ENCODE measurements around the gene MED31. TPM values are rescaled to one million over a fixed set of nuclear protein-coding genes. Genes with fewer than 3 reads are reported as not detected.

MED31 gene
- total RNA-seq, 2 donors from 2014 or later = 8.3 to 10.7 TPM

GRCh38 chr17:6623941-6624340 lies 27.5 kb downstream of the MED31 start:
- intact Hi-C loops (cut with DNase I) = no loop called here
- DNase-seq (ENCODE audit: low spot score) = no peak
- no peak overlapping the region for H3K27ac ChIP-seq
- no peak overlapping the region for H3K4me3 ChIP-seq
- no peaks in the 10 kb centered on the region for H3K9me3 ChIP-seq
- 94% methylated on average over 3 of the region's 3 CpGs for WGBS
- H3K36me3 ChIP-seq = no peaks in the 10 kb centered on the region
- no peak for TF ChIP-seq POLR2AphosphoS5 (IDR thresholded peaks at IDR 0.05)
- no peak for TF ChIP-seq CTCF (IDR thresholded peaks at IDR 0.05)
- TF ChIP-seq POLR2A (IDR thresholded peaks at IDR 0.05) = no peak
- H3K27me3 ChIP-seq (replicated peaks; ENCODE audit: insufficient read depth) = no peaks in the 10 kb centered on the region
- no peaks in the 10 kb centered on the region for H3K4me1 ChIP-seq (replicated peaks)

GRCh38 chr17:6611231-6611630 lies 40.2 kb downstream of the MED31 start:
- no peak for DNase-seq (ENCODE audit: low spot score)
- H3K4me3 ChIP-seq = no peak overlapping the region
- no peaks in the 10 kb centered on the region for H3K36me3 ChIP-seq
- H3K9me3 ChIP-seq = no peaks in the 10 kb centered on the region
- H3K27ac ChIP-seq = no peak overlapping the region
- no peaks in the 10 kb centered on the region for H3K27me3 ChIP-seq (replicated peaks; ENCODE audit: insufficient read depth)
- intact Hi-C loops (cut with DNase I) = no loop called here
- 97% methylated on average over 4 of the region's 4 CpGs for WGBS
- TF ChIP-seq POLR2AphosphoS5 (IDR thresholded peaks at IDR 0.05) (no peak), CTCF (IDR thresholded peaks at IDR 0.05) (no peak), POLR2A (IDR thresholded peaks at IDR 0.05) (no peak)
- H3K4me1 ChIP-seq (replicated peaks) = no peaks in the 10 kb centered on the region

GRCh38 chr17:6610011-6610410 lies 41.4 kb downstream of the MED31 start:
- H3K9me3 ChIP-seq = no peaks in the 10 kb centered on the region
- WGBS = 97% methylated on average over 5 of the region's 5 CpGs
- H3K4me3 ChIP-seq = no peak overlapping the region
- no peaks in the 10 kb centered on the region for H3K4me1 ChIP-seq (replicated peaks)
- no peak for DNase-seq (ENCODE audit: low spot score)
- H3K27ac ChIP-seq = no peak overlapping the region
- no peaks in the 10 kb centered on the region for H3K36me3 ChIP-seq
- intact Hi-C loops (cut with DNase I) = no loop called here
- no peak for TF ChIP-seq CTCF (IDR thresholded peaks at IDR 0.05)
- TF ChIP-seq POLR2A (IDR thresholded peaks at IDR 0.05) = no peak
- no peak for TF ChIP-seq POLR2AphosphoS5 (IDR thresholded peaks at IDR 0.05)
- H3K27me3 ChIP-seq (replicated peaks; ENCODE audit: insufficient read depth) = no peaks in the 10 kb centered on the region

GRCh38 chr17:6608321-6608720 lies 43.1 kb downstream of the MED31 start:
- H3K9me3 ChIP-seq = no peaks in the 10 kb centered on the region
- intact Hi-C loops (cut with DNase I) = no loop called here
- no peak overlapping the region for H3K4me3 ChIP-seq
- no peaks in the 10 kb centered on the region for H3K27me3 ChIP-seq (replicated peaks; ENCODE audit: insufficient read depth)
- H3K4me1 ChIP-seq (replicated peaks) = no peaks in the 10 kb centered on the region
- DNase-seq (ENCODE audit: low spot score) = no peak
- WGBS = 82% methylated on average over 3 of the region's 3 CpGs
- no peaks in the 10 kb centered on the region for H3K36me3 ChIP-seq
- TF ChIP-seq POLR2AphosphoS5 (IDR thresholded peaks at IDR 0.05) (no peak), POLR2A (IDR thresholded peaks at IDR 0.05) (no peak), CTCF (IDR thresholded peaks at IDR 0.05) (no peak)
- no peak overlapping the region for H3K27ac ChIP-seq

- H3K4me1 ChIP-seq (replicated peaks) = no peaks in the 10 kb centered on the region
- WGBS = 81% methylated on average over 6 of the region's 6 CpGs
- H3K36me3 ChIP-seq = no peaks in the 10 kb centered on the region
- H3K27me3 ChIP-seq (replicated peaks; ENCODE audit: insufficient read depth) = no peaks in the 10 kb centered on the region
- TF ChIP-seq POLR2A (IDR thresholded peaks at IDR 0.05) (no peak), CTCF (IDR thresholded peaks at IDR 0.05) (no peak), POLR2AphosphoS5 (IDR thresholded peaks at IDR 0.05) (no peak)
- H3K9me3 ChIP-seq = no peaks in the 10 kb centered on the region
- intact Hi-C loops (cut with DNase I) = no loop called here
- no peak overlapping the region for H3K27ac ChIP-seq
- DNase-seq (ENCODE audit: low spot score) = no peak
- H3K4me3 ChIP-seq = no peak overlapping the region
Observed at GRCh38 chr17:6605142-6605541, 46.3 kb downstream of the MED31 start.
